Osteocyte (in vitro differentiated cells): Measurements from ENCODE around the gene CTXN1. TPM values are rescaled to one million over a fixed set of nuclear protein-coding genes. Genes with fewer than 3 reads are reported as not detected.

ENCODE experiments used
- DNase-seq: peaks from one replicate; pipeline ENCODE4 v3.0.0; 2021; ENCODE audit warnings: mixed read lengths; ENCODE audit not compliant: unreplicated experiment; ENCODE audit errors: extremely low spot score
- H3K27ac Mint-ChIP-seq: one replicate; pipeline ENCODE4 v1.8.0; 2021; ENCODE audit warnings: mild to moderate bottlenecking, mixed read lengths; ENCODE audit not compliant: unreplicated experiment
- H3K27me3 Mint-ChIP-seq: one replicate; pipeline ENCODE4 v1.8.0; 2021; ENCODE audit warnings: mixed read lengths; ENCODE audit not compliant: unreplicated experiment
- H3K36me3 Mint-ChIP-seq: one replicate; pipeline ENCODE4 v1.8.0; 2021; ENCODE audit warnings: mixed read lengths; ENCODE audit not compliant: unreplicated experiment
- H3K4me1 Mint-ChIP-seq: one replicate; pipeline ENCODE4 v1.8.0; 2021; ENCODE audit warnings: mixed read lengths; ENCODE audit not compliant: unreplicated experiment
- H3K4me3 Mint-ChIP-seq: one replicate; pipeline ENCODE4 v1.8.0; 2021; ENCODE audit warnings: mild to moderate bottlenecking, moderate library complexity, mixed read lengths; ENCODE audit not compliant: unreplicated experiment
- H3K9me3 Mint-ChIP-seq: one replicate; pipeline ENCODE4 v1.8.0; 2021; ENCODE audit warnings: mixed read lengths; ENCODE audit not compliant: unreplicated experiment
- CTCF ChIP-seq: fragments of 200-600 bp; sonication (generic); IDR thresholded peaks from 2 replicates; pipeline ENCODE4 v1.5.0; 2021; ENCODE audit warnings: antibody characterized with exemption, mild to moderate bottlenecking, moderate library complexity
- total RNA-seq: library from RNA; stranded (reverse); gene quantifications from 2 replicates; pipeline ENCODE4 v1.2.1, GENCODE V29; 2021

The CTXN1 gene
- total RNA-seq, 1 donor from 2014 or later, result 28.8 TPM

DNA sequence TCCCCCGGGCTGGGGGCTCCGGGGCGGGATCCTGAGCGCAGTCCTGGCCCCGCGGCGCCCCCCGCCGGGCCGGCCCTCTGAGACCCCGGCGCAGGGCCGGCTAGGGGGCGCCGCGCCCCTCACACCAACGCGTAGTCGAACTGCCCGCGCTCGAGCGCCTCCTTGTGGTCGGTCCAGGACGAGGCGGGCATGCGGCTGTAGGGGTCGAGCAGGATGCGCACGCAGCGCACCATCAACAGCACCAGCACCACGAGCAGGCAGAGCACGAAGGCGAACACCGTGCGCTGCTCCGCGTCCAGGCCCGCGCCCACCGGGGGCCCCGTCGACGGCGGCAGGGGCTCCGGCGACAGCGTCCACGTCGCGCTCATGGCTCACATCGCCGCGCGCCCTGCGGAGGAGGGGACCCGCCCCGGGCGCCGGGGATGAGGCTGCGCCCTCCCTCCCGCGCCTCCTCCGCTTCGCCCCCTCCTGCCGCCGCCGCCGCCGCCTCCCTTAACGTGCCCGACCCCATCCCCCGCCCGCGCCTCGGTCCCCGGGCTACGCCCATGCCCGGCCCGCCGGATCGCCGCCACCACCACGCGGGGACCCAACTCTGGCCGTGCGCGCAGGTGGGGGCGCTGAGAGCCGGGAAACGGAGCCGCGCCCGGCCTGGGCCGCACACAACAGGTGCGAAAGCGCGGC, 624 bp downstream of the CTXN1 start:
- H3K4me1 Mint-ChIP-seq, result peaks cover 48% of the 10 kb centered on the region
- H3K36me3 Mint-ChIP-seq, result peaks cover 5% of the 10 kb centered on the region
- H3K27ac Mint-ChIP-seq, result peak overlapping the region; percentile 62
- no peaks in the 10 kb centered on the region for H3K9me3 Mint-ChIP-seq
- peak; percentile 98 for TF ChIP-seq CTCF
- no peaks in the 10 kb centered on the region for H3K27me3 Mint-ChIP-seq
- peak; percentile 95 for DNase-seq
- H3K4me3 Mint-ChIP-seq, result peak overlapping the region; percentile 79

DNA sequence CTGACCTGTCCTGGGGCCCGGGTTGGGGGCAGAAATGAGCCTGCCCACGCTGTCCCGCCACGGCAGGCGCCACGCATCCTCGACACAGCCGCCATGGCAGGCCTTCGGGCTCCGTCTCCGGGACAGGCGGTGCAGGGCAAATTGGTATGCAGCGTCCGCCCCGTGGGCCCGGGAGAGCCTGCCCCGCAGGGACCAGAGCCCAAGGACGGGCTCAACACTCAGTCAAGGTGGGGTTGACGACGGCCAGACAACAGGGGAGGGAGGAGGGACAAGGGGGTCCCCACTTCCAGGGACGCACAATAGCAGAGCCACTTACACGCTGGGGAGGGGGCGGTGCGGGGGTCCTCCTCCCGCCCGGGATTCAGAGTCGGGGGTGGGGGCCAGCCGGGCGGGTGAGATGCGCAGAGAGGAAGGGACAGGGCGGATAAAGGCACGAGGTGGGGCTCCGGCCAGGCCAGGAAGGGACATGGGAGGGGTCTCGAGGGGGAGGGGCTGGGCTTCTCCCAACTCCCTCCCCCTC, 1.2 kb downstream of the CTXN1 start:
- Mint-ChIP-seq H3K27me3 (no peaks in the 10 kb centered on the region), H3K9me3 (no peaks in the 10 kb centered on the region), H3K27ac (no peak overlapping the region), H3K4me1 (peaks cover 48% of the 10 kb centered on the region), H3K36me3 (peaks cover 5% of the 10 kb centered on the region), H3K4me3 (peak overlapping the region; percentile 42)
- no peak for TF ChIP-seq CTCF
- DNase-seq, result no peak

DNA sequence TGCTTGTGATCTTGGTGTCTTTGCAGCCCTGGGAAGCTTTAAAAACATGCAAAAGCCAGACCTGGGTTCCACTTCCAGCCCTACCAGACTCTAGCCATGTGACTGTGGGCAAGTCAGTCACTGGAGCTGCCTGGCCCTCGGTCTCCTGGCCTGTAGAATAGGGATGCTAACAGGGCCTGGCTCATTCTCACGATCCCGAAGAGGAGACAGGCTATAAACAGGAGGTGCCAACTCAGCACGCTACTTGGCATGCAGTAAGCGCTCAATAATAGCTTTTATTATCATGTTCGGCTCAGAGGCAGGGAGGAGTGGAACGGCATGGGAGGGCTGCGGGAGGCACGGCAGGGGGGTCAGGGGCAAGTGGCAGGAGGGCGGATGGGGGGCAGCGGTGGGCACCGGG, 1.7 kb downstream of the CTXN1 start:
- Mint-ChIP-seq H3K4me1 (peaks cover 46% of the 10 kb centered on the region), H3K4me3 (no peak overlapping the region), H3K9me3 (no peaks in the 10 kb centered on the region), H3K27me3 (no peaks in the 10 kb centered on the region), H3K36me3 (peaks cover 5% of the 10 kb centered on the region), H3K27ac (peak overlapping the region; percentile 70)
- DNase-seq, result no peak
- no peak for TF ChIP-seq CTCF

GRCh38 chr19:7923295-7924191, 2.4 kb downstream of the CTXN1 start:
- H3K27ac Mint-ChIP-seq, result peak overlapping the region; percentile 23

More at GRCh38 chr19:7923295-7924191, 2.4 kb downstream of the CTXN1 start:
- Mint-ChIP-seq H3K27me3 (no peaks in the 10 kb centered on the region), H3K9me3 (no peaks in the 10 kb centered on the region), H3K36me3 (peaks cover 4% of the 10 kb centered on the region), H3K4me3 (no peak overlapping the region), H3K4me1 (peaks cover 39% of the 10 kb centered on the region)
- DNase-seq, result no peak
- no peak for TF ChIP-seq CTCF
